ENCODE measurements around the gene CNOT11.

The CNOT11 gene

DNA sequence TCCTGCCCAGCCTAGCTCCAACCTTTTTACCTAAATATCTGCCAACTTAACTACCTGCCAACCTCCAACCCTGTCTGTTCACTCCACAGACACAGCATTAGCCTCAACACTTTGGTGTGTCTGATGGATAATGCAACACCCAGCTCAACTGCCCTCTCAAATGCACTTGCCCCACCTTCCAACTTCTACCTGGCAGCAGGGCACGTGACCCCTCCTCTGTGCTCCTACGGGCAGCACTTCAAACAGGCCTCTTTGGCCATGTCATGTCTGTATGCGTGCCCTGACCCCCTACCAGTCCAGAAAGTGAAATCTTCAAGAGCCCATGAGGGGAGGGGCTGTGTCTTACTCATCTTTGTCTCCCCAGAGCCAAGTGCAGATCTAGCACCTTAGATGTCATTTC lies 30.3 kb downstream of the CNOT11 start:
- no peak for DNase-seq

DNA sequence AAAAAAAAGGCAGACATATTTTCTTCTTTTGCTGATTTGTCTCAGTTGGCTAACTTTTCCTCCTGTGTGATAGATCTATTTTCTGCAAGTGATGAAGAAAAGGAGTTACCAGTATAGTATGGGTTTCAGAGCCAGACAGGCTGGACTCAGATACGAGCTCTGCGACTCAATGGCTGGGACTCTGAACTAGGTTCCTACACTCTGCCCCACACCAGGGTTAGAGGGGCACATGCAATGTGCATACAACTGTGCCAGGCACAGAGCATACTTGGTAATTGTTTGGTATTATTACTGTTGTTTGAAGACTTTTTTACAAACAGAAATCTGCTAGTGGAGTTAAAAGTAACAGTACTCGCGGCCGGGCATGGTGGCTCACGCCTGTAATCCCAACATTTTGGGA lies 34.0 kb downstream of the CNOT11 start:
- no peak for DNase-seq

DNA sequence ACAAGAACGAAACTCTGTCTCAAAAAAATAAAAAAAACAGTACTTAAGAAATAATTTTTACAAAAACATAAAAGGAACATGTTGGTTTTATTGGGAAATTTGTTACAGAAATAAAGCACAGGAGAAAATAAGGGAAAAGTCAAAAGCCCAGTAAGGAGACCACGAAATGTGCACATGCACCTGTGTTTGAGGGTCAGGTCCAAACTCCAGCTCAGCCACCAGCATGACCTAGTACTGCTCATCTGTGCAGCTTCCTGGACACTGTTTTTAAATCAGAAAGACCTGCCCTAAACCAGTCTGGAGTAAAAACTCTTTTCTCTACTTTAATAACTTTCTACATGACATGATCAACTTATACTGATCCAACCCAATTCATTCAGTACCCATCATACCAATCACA lies 34.6 kb downstream of the CNOT11 start:
- DNase-seq = no peak

DNA sequence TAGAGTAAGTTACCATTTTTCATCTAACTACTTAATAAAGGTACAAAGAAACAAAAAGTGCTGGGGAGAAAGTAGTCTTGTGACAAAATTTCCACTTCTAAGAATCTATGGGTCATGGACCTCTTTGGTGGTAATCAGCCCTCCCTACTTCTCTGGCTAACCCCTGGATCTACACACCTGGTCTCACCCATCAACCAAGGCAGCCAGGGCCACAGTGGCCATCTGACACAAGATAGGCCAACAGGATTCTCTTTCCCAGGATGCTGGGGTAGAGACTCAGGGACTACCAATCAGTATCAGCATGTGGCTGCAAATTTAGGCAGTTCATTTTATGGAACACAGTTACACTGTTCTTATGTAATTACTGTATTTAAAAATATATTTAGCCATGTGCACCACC lies 38.0 kb downstream of the CNOT11 start:
- DNase-seq = no peak

GRCh38 chr2:101291973-101292372 lies 39.3 kb downstream of the CNOT11 start:
- no peak for DNase-seq

DNA sequence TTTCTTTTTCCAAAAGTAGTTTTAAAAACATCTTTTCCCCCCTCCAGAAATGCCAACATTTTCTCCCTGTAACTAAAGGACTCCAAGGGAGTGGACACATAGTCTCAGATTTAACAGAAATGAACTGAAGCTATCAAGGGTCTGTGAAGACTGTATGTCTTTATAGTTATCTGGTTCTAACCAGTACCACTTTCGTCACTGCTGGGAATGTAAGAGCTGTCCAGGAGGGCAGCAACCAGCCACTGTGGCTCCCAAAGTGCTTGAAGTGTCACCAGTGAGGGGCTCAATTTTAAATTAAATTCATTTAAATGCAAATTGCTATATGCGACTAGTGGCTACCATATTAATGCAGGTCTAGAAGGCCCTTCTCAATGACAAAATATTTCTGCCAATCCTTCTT lies 40.9 kb downstream of the CNOT11 start:
- DNase-seq = no peak

DNA sequence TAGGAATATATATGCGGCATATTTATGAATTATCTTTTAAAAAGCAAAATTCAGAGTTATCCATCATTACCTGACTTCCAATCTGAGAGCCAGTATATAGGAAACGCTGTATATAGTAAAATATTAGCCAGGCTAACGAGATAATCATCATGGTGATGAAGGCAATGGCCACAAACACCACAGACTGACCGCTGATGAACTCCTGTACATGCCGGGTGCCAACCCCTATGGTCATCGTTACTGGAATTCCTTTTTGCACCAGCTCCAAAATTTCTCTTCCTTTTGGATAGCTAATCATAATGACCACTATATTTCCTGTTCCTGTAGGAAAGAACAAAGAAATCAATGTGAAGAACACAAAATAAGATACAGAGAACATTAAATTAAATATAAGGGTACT lies 42.2 kb downstream of the CNOT11 start:
- DNase-seq = no peak

GRCh38 chr2:101295895-101296294 lies 43.2 kb downstream of the CNOT11 start:
- no peak for DNase-seq

- no peak for DNase-seq
Observed at GRCh38 chr2:101296371-101296770, 43.7 kb downstream of the CNOT11 start.

GRCh38 chr2:101297383-101297782 lies 44.7 kb downstream of the CNOT11 start:
- DNase-seq = no peak

DNA sequence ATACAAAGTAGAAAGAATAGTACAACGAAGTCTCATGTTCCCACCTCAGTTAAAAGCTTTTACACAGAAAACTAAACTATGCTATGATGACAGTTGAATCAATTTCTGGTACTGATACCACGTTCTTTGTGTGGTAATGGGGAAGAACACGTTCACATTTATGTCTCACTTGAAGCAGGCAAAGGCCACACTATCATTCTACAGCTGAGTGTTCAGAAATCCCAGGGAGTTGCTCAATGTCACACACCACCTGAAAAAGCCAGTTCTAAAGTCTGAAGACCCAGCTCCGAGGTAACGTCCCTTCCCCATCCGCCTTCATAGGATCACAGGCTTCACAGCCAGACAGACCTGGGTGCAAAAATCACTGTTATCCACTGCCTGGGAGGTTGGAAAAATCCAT lies 46.9 kb downstream of the CNOT11 start:
- DNase-seq = no peak

DNA sequence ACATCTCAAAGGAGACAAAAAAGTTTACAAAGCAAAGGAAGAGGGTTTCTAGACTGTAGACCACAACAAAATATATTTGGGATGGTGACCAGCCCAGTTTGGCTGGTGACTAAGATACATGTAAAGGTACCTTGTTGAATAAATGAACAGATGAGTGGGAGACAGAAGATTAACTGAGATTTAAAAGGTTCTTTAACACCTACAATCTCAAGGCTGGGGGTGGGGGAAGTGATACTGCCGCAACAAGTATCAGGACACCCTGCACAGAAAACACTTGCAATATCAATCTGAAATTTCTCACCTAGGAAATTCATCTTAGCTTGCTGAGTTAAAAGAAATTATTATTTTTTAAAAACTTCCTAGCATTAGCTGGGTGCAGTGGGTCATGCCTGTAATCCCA lies 47.5 kb downstream of the CNOT11 start:
- no peak for DNase-seq

DNA sequence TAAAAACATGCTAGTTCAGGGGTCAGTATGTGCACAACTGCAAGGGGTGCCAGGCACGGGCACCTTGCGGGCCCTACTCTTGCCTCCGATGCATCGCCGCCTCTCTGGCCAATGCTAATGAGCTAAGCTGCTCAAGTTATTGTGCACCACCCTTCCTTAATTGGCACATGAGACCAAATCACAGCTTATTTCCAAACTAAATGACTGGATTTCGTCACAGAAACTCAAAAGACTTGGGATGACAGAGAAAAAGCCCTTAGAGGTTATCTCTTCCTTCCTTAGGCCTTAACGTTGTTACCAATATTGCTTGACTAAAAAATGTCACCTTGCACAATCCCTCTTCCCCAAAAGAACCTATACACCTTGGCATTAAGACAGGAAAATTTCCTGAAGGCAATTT lies 48.1 kb downstream of the CNOT11 start:
- DNase-seq = no peak

DNA sequence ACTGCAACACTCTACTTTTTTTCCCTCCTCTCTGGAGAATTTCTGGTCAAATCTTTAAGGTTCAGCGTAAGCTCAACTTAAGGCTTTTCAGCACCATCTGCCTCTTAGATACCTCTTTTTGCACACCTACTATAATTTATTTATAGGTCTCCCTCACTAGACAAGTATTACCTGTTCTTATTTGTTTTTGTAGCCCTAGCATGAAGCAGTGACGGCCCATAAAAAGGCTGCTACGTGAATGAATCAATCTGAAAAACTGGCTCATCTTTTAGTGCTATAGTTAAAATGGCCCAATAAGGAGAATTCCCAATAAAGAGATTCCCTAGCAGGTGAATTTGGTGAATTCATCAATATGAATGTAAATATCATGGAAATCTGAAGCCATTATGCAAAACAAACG lies 49.3 kb downstream of the CNOT11 start:
- DNase-seq = no peak

- DNase-seq = no peak
Observed at GRCh38 chr2:101303688-101304087, 51.0 kb downstream of the CNOT11 start.

DNA sequence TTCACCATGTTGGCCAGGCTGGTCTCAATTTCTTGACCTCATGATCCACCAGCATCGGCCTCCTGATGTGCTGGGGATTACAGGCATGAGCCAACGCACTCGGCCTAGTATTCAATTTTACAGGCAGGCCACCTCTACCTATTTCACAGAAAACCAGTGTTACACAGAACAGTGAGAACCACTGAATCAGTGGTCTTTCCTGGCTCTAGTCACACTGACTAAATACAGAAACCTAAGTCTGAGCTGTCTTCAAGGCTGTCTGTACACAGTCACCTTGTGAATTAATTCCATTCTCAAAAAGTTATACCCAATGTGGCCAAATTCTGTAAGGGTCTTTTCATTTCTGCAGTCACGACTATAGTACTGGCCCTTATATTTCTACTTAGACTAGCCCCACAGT lies 52.3 kb downstream of the CNOT11 start:
- no peak for DNase-seq

- DNase-seq = no peak
Observed at GRCh38 chr2:101305492-101306078, 52.9 kb downstream of the CNOT11 start.

DNA sequence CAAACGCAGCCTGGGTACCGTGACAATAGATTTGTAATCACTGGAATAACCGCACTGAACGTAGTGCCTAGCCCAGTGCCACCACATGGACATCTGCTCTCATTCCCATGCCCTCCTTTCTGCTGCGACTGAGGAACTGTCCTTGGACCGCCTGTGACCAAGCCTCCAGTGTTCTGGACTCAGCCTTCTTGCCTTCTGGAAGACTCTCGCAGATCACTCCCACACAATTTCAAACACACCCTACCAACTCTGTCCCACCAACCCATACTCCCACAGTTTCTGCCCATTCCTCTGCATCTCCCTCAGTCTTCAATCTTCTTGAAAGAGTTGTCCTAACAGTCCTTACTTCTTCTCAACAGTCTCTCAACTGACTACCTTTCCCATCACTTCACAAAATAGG lies 53.7 kb downstream of the CNOT11 start:
- DNase-seq = no peak

GRCh38 chr2:101307503-101307902 lies 54.8 kb downstream of the CNOT11 start:
- DNase-seq = no peak

DNA sequence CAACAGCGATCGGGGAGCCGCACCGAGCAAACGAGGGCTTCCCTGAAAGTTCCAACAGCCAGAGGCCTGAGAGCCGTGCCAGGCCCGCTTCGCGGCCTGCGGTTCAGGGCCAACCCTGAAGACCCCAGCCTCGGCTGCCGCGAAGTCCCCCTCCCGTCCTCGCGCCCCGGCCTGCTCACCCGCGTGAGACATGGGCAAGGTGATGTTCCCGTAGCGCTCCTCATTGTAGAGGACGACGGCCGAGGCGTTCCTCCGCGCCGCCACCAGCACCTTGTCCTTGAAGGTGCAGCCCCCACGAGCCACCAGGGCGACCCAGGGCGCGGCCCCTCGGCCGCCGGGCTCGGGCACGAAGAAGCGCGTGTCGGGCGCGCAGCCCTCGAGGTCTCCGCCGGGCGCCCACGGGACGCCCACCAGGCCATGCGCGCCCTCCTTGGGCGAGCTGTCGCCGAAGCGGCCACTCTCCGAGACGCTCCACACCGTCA lies 55.3 kb downstream of the CNOT11 start:
- no peak for DNase-seq

DNA sequence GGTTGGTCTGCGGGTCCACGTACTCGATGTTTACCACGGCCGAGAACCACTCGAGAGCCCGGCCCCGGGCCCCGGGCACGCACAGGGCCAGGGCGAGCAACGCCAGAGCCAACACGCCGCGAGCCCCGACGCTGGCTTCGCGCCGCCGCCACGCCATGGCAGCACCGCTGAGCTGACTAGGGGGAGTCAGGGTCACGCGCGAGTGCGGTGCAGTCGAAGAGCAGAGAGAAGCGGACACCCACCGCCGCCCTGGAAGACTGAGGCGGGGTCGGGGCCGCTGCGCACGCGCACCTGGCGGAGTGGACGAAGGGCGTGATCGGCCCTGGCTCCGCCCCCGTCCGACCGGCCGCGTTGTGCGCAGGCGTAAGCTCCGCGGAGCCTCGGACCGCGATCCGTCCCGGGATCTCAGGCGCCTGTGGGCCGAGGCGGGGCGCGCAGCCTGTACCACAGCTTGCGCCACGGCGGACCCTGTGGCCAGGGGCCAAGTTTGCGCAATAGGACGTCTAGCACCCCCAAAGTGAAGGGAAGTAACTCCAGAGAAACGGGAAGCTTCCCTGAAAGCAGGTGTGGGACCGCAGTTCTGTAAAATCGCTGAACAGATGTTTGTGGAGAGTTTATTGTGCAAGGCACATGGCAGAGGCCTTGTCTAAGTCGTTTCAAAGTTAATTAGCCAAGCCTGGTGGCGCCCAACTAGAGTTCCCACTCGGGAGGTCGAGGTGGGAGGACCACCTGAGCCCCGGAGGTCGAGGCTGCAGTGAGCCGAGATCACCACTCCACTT lies 55.9 kb downstream of the CNOT11 start, which contains the start of gene RNF149:
RNF149 (minus strand) TSS at position 270 of the 779 bp plus-strand sequence; CDS start at position 157, 113 bp downstream.
- DNase-seq = peak; percentile 70

DNA sequence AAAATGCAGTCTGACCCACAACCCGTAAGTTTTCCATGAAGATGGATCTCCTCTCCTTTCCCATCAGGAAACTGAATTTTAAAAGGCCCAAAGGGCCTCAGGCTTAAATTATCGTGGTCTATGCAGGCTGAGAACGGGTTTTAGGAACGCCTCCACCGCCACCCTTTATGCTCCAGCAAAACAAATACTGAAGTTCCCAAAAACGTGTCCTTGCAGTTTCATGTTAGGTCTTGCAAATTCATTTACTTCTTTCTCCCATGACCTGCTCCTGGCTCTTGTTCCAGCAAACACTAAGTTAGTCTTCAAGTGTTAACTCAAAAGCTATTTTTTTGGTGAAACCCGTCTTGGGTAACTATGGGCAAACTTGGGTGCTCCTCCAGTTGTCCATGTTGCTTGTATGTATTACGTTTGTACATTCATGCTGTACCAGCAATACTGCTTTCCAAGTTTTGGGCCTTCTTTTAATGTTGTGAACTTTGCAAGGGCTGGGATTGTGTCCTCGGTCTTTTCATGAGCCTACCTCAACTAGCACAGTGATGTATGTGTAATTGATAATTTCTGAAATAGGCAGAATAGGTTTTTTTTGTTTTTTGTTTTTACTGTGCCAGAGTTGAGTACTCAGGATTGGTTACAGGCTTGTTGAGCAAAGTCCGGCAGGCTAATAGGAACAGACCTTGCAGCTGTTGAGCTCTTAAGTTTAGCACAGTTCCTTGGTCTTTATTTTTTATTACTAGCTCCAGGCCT lies 57.6 kb downstream of the CNOT11 start:
- no peak for DNase-seq

GRCh38 chr2:101310834-101311695 lies 58.4 kb downstream of the CNOT11 start:
- DNase-seq = no peak
